HCT116 (cell line): ENCODE data around the gene TAB3. TPM values are rescaled to one million over a fixed set of nuclear protein-coding genes. Genes with fewer than 3 reads are reported as not detected.

Experiments used
- ATAC-seq: fragments of 200-7000 bp; cut with Tn5 transposase; 2 replicates; pipeline ENCODE4 v1.9.1; 2020; ENCODE audit warnings: mild to moderate bottlenecking, moderate library complexity
- BruUV-seq: library from RNA; stranded (reverse); fragments of 400-500 nt; replicated peaks from 2 replicates; lab custom pipeline; 2021; lab: Mats Ljungman, UMichigan
- CTCF ChIA-PET: fragments of 300-600 bp; sonication (Branson Sonifier 250); formaldehyde crosslinking; loops from one replicate; lab custom pipeline; 2021; ENCODE audit warnings: antibody characterized with exemption; lab: Charles Lee
- POLR2A ChIA-PET: fragments of 300-600, 350-600 bp; sonication (Branson Sonifier 250); formaldehyde crosslinking; loops from one replicate; lab custom pipeline; 2021; ENCODE audit warnings: antibody characterized with exemption; lab: Charles Lee
- RAD21 ChIA-PET, 2 experiments: fragments of 300-600 bp; sonication (Branson Sonifier 250); formaldehyde crosslinking; loops; one replicate each; lab custom pipeline; 2023; ENCODE audit warnings: low total read pairs in 2 of 2; ENCODE audit not compliant: uncharacterized antibody in 2 of 2, unreplicated experiment in 2 of 2, low non-redundant PET in 1 of 2; lab: Charles Lee
- DNase-seq: peaks from one replicate; pipeline ENCODE4 v3.0.0-alpha.2; 2010; ENCODE audit warnings: low read depth, low spot score
- H2AFZ ChIP-seq: fragments of 200-600 bp; shearing (Covaris generic), sonication (generic); 2 replicates; pipeline ENCODE4 v1.6.1; 2017; ENCODE audit warnings: low read depth, mixed run types, mixed read lengths, antibody characterized with exemption, low read length; ENCODE audit not compliant: poor library complexity, severe bottlenecking
- H3K27ac ChIP-seq: 2 replicates; pipeline ENCODE4 v1.5.1; 2012; ENCODE audit warnings: low read depth, low read length
- H3K27me3 ChIP-seq: fragments of 200-600 bp; sonication (generic); 2 replicates; pipeline ENCODE4 v1.6.1; 2016; ENCODE audit warnings: mixed run types, low read length, mixed read lengths; ENCODE audit not compliant: insufficient read depth
- H3K36me3 ChIP-seq, 2 experiments: fragments of 200-500 bp in 1 of 2; fragments of 200-600 bp in 1 of 2; sonication (Bioruptor generic) in 1 of 2; sonication (generic) in 1 of 2; 2 replicates each; pipeline versions ENCODE4 v1.5.1 to v1.6.1; 2014 to 2016; ENCODE audit warnings: low read length in 2 of 2, inconsistent platforms in 1 of 2, mixed read lengths in 1 of 2, mixed run types in 1 of 2; ENCODE audit not compliant: insufficient read depth in 2 of 2, control insufficient read depth in 1 of 2
- H3K4me1 ChIP-seq, 2 experiments: fragments of 200-600 bp in 1 of 2; sonication (generic) in 1 of 2; 2 replicates each; pipeline versions ENCODE4 v1.5.1 to v1.6.1; 2012 to 2017; ENCODE audit warnings: low read length in 2 of 2, inconsistent platforms in 1 of 2, mild to moderate bottlenecking in 1 of 2, mixed read lengths in 1 of 2, mixed run types in 1 of 2, moderate library complexity in 1 of 2; ENCODE audit not compliant: insufficient read depth in 2 of 2, control insufficient read depth in 1 of 2
- H3K4me2 ChIP-seq: fragments of 200-600 bp; sonication (generic); 2 replicates; pipeline ENCODE4 v1.6.1; 2017; ENCODE audit warnings: mixed run types, low read length, mixed read lengths
- H3K4me3 ChIP-seq, 2 experiments: fragments of 200-600 bp in 1 of 2; sonication (generic) in 1 of 2; replicated peaks in 1 of 2; 2 replicates each; pipeline ENCODE4 v1.5.1; 2011 to 2016; ENCODE audit warnings: low read length in 2 of 2, control low read depth in 1 of 2, low read depth in 1 of 2, mild to moderate bottlenecking in 1 of 2, mixed read lengths in 1 of 2, mixed run types in 1 of 2
- H3K79me2 ChIP-seq: fragments of 200-600 bp; sonication (generic); 2 replicates; pipeline ENCODE4 v1.6.1; 2017; ENCODE audit warnings: mild to moderate bottlenecking, mixed run types, low read length, moderate library complexity, mixed read lengths; ENCODE audit not compliant: insufficient read depth
- H3K9ac ChIP-seq: fragments of 200-600 bp; sonication (generic); 2 replicates; pipeline ENCODE4 v1.6.1; 2016; ENCODE audit warnings: low read length, mixed read lengths
- H3K9me2 ChIP-seq: fragments of 200-600 bp; sonication (generic), shearing (Covaris generic); 2 replicates; pipeline ENCODE4 v1.6.1; 2017; ENCODE audit warnings: mixed run types, mild to moderate bottlenecking, moderate library complexity; ENCODE audit not compliant: insufficient read depth
- H3K9me3 ChIP-seq, 2 experiments: fragments of 200-500 bp in 1 of 2; fragments of 200-600 bp in 1 of 2; sonication (Bioruptor generic) in 1 of 2; sonication (generic) in 1 of 2; 2 replicates each; pipeline ENCODE4 v1.6.1; 2014 to 2017; ENCODE audit warnings: low read length in 2 of 2, mixed read lengths in 2 of 2, inconsistent platforms in 1 of 2, low read depth in 1 of 2, mild to moderate bottlenecking in 1 of 2, mixed run types in 1 of 2, moderate library complexity in 1 of 2; ENCODE audit not compliant: control insufficient read depth in 1 of 2, insufficient read depth in 1 of 2
- H4K20me1 ChIP-seq: fragments of 200-600 bp; sonication (generic), shearing (Covaris generic); 2 replicates; pipeline ENCODE4 v1.6.1; 2017; ENCODE audit warnings: mixed run types, mild to moderate bottlenecking, moderate library complexity; ENCODE audit not compliant: insufficient read depth
- ATF3 ChIP-seq: IDR thresholded peaks from 2 replicates; pipeline ENCODE4 v1.6.1; 2012
- CEBPB ChIP-seq: IDR thresholded peaks from 2 replicates; pipeline ENCODE4 v1.6.1; 2012; ENCODE audit warnings: low read depth
- EGR1 ChIP-seq: IDR thresholded peaks from 2 replicates; pipeline ENCODE4 v1.6.1; 2012; ENCODE audit warnings: low read depth
- EZH2phosphoT487 ChIP-seq: fragments of 200-600 bp; IDR thresholded peaks from 2 replicates; pipeline ENCODE4 v1.6.1; 2018; ENCODE audit warnings: antibody characterized with exemption, borderline replicate concordance
- FOSL1 ChIP-seq: IDR thresholded peaks from 2 replicates; pipeline ENCODE4 v1.6.1; 2012; ENCODE audit warnings: low read depth
- JUND ChIP-seq: IDR thresholded peaks from 2 replicates; pipeline ENCODE4 v1.6.1; 2012
- POLR2A ChIP-seq: IDR thresholded peaks from 2 replicates; pipeline ENCODE4 v1.7.0; 2011; ENCODE audit warnings: borderline replicate concordance; ENCODE audit not compliant: insufficient read depth, insufficient read length; ENCODE audit errors: extremely low read depth
- SRF ChIP-seq: IDR thresholded peaks from 2 replicates; pipeline ENCODE4 v1.6.1; 2012; ENCODE audit warnings: low read depth
- YY1 ChIP-seq: IDR thresholded peaks from 2 replicates; pipeline ENCODE4 v1.6.1; 2011; ENCODE audit warnings: low read length, low read depth, moderate library complexity, mild to moderate bottlenecking; ENCODE audit not compliant: insufficient replicate concordance; ENCODE audit errors: extremely low read depth
- ZFX ChIP-seq: fragments of 450-650 bp; IDR thresholded peaks from 2 replicates; pipeline ENCODE4 v1.6.1; 2017
- intact Hi-C: fragments of 100-400 bp; cut with micrococcal nuclease; formaldehyde crosslinking; loops from 2 replicates; pipeline ENCODE4 v1.10.0; 2022
- total RNA-seq: library from RNA; stranded (reverse); gene quantifications from one replicate; pipeline ENCODE4 v1.2.1, GENCODE V29; 2021; ENCODE audit not compliant: unreplicated experiment

TAB3 gene
- total RNA-seq, 1 experiment from 2014 or later: 11.2 TPM

GRCh38 chrX:30781711-30782444, 107.2 kb downstream of the TAB3 start:
- Histone ChIP-seq H3K4me2 (no peak overlapping the region), H3K9me2 (no peaks in the 10 kb centered on the region), H3K27ac (no peak overlapping the region), H3K9ac (no peak overlapping the region), H3K9me3 (no peaks in the 10 kb centered on the region), H3K27me3 (no peaks in the 10 kb centered on the region), H3K4me1 (peaks cover 0 to 6% of the 10 kb centered on the region in 2 experiments; a peak in 1 of 4 replicates), H3K4me3 (no peak overlapping the region), H4K20me1 (no peaks in the 10 kb centered on the region), H3K36me3 (no peaks in the 10 kb centered on the region), H2AFZ (no peak overlapping the region), H3K79me2 (no peaks in the 10 kb centered on the region)
- CTCF ChIA-PET: no interaction called here
- no TSS peak for BruUV-seq
- RAD21 ChIA-PET: no interaction called here
- POLR2A ChIA-PET: no interaction called here
- ATAC-seq: no peak
- intact Hi-C loops: no loop called here
- no peak for DNase-seq
- no peak for TF ChIP-seq ATF3

GRCh38 chrX:30779453-30780030, 109.5 kb downstream of the TAB3 start:
- no peaks in the 10 kb centered on the region for H3K27me3 ChIP-seq
- no peak overlapping the region for H3K27ac ChIP-seq
- TF ChIP-seq SRF (no peak), FOSL1 (no peak), EGR1 (no peak), EZH2phosphoT487 (no peak), YY1 (no peak), CEBPB (no peak), JUND (no peak), POLR2A (no peak), ZFX (no peak)
- ChIA-PET RAD21 (no interaction called here), POLR2A (no interaction called here), CTCF (no interaction called here)
- no peaks in the 10 kb centered on the region for H3K79me2 ChIP-seq
- no peaks in the 10 kb centered on the region for H3K4me1 ChIP-seq
- intact Hi-C loops: no loop called here
- no peak overlapping the region for H3K4me2 ChIP-seq
- H3K9me2 ChIP-seq: no peaks in the 10 kb centered on the region
- DNase-seq (no peak), ATAC-seq (no peak)
- no peaks in the 10 kb centered on the region for H3K36me3 ChIP-seq
- H3K4me3 ChIP-seq: no peak overlapping the region
- no TSS peak for BruUV-seq
- no peaks in the 10 kb centered on the region for H4K20me1 ChIP-seq
- H3K9me3 ChIP-seq: no peaks in the 10 kb centered on the region
- H3K9ac ChIP-seq: no peak overlapping the region
- no peak overlapping the region for H2AFZ ChIP-seq
